ENCODE measurements around the gene SETD1A. TPM values are rescaled to one million over a fixed set of nuclear protein-coding genes. Genes with fewer than 3 reads are reported as not detected.

The SETD1A gene
- total RNA-seq, 1 donor from 2014 or later: 8.3 TPM

DNA sequence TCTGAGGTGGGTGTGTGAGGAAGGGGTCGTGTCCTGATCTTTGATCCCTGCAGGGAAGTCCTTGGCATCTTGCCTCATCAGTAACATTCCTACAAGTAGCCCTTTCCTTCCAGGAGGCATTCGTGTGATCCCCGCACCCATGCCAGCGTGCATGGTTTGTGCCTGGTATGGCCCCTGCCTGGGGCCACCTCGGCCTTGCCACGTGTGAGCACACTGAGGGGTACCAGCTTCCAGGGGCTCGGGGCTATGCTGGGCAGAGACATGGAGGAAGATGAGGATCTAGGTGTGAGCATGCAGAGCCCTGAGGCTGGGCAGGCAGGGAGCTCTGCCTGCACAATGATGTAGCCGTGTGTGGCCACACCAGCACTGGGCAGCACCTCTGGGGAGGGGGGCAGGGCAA, 33.5 kb downstream of the SETD1A start:
- H3K27ac ChIP-seq: no peak overlapping the region
- H3K4me1 ChIP-seq: peaks cover 0 to 1% of the 10 kb centered on the region in 2 donors
- intact Hi-C loops (cut with DNase I): no loop called here
- DNase-seq (ENCODE audit: low spot score in 2 of 2): no peak
- H3K27me3 ChIP-seq: no peaks in the 10 kb centered on the region
- H3K9me3 ChIP-seq: no peaks in the 10 kb centered on the region
- no peaks in the 10 kb centered on the region for H3K36me3 ChIP-seq
- TF ChIP-seq, protein P1, sequence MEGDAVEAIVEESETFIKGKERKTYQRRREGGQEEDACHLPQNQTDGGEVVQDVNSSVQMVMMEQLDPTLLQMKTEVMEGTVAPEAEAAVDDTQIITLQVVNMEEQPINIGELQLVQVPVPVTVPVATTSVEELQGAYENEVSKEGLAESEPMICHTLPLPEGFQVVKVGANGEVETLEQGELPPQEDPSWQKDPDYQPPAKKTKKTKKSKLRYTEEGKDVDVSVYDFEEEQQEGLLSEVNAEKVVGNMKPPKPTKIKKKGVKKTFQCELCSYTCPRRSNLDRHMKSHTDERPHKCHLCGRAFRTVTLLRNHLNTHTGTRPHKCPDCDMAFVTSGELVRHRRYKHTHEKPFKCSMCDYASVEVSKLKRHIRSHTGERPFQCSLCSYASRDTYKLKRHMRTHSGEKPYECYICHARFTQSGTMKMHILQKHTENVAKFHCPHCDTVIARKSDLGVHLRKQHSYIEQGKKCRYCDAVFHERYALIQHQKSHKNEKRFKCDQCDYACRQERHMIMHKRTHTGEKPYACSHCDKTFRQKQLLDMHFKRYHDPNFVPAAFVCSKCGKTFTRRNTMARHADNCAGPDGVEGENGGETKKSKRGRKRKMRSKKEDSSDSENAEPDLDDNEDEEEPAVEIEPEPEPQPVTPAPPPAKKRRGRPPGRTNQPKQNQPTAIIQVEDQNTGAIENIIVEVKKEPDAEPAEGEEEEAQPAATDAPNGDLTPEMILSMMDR (IDR thresholded peaks at IDR 0.05): no peak
- H3K4me3 ChIP-seq: no peak overlapping the region

- TF ChIP-seq, protein P1 (IDR thresholded peaks at IDR 0.05): no peak
- Histone ChIP-seq H3K4me3 (no peak overlapping the region), H3K36me3 (no peaks in the 10 kb centered on the region), H3K9me3 (no peaks in the 10 kb centered on the region), H3K4me1 (peaks cover under 1 to 8% of the 10 kb centered on the region in 2 donors), H3K27ac (no peak overlapping the region), H3K27me3 (no peaks in the 10 kb centered on the region)
- DNase-seq (ENCODE audit: low spot score in 2 of 2): no peak
- intact Hi-C loops (cut with DNase I): no loop called here
Measured at GRCh38 chr16:30992276-30992780, 34.8 kb downstream of the SETD1A start.

GRCh38 chr16:30992931-30993816, 35.6 kb downstream of the SETD1A start:
- Histone ChIP-seq H3K9me3 (no peaks in the 10 kb centered on the region), H3K27me3 (no peaks in the 10 kb centered on the region), H3K4me3 (no peak overlapping the region), H3K27ac (no peak overlapping the region), H3K4me1 (peaks cover 9 to 16% of the 10 kb centered on the region in 2 donors), H3K36me3 (no peaks in the 10 kb centered on the region)
- intact Hi-C loops (cut with DNase I): no loop called here
- no peak for DNase-seq (ENCODE audit: low spot score in 2 of 2)
- TF ChIP-seq, protein P1 (IDR thresholded peaks at IDR 0.05): no peak

DNA sequence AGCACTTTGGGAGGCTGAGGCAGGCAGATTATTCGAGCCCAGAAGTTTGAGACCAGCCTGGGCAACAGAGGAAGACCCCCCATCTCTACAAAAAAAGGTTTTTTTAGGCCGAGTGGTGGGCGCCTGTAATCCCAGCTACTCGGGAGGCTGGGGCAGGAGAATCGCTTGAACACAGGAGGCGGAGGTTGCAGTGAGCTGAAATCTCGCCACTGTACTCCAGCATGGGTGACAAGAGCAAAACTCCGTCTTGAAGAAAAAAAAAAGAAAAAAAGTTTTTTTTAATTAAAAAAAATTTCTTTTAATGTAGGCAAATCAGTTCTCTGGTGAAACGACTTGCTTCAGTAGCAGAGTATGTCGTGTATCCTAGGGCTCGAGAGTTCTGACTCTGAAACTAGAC, 38.4 kb downstream of the SETD1A start:
- no peak for DNase-seq (ENCODE audit: low spot score in 2 of 2)
- no peaks in the 10 kb centered on the region for H3K9me3 ChIP-seq
- H3K36me3 ChIP-seq: no peaks in the 10 kb centered on the region
- H3K4me3 ChIP-seq: no peak overlapping the region
- TF ChIP-seq, protein P1 (IDR thresholded peaks at IDR 0.05): no peak
- peak overlapping the region in 1 of 2 donors; percentile 90 for H3K27ac ChIP-seq
- intact Hi-C loops (cut with DNase I): loop anchor here (2.0 to 5.0 kb wide), 4 partner anchors 39 to 876 kb away; partner anchors contain the start of genes SETD1A, VKORC1, ZNF267 and ZNF646
- H3K27me3 ChIP-seq: no peaks in the 10 kb centered on the region
- peaks cover 9 to 27% of the 10 kb centered on the region in 2 donors for H3K4me1 ChIP-seq

- Histone ChIP-seq H3K4me3 (peak overlapping the region; percentile 65 to 78), H3K36me3 (no peaks in the 10 kb centered on the region), H3K27ac (peak overlapping the region; percentile 90 to 94), H3K9me3 (no peaks in the 10 kb centered on the region), H3K4me1 (peaks cover 9 to 27% of the 10 kb centered on the region in 2 donors), H3K27me3 (no peaks in the 10 kb centered on the region)
- TF ChIP-seq, protein P1 (IDR thresholded peaks at IDR 0.05): no peak
- intact Hi-C loops (cut with DNase I): loop anchor here (2.0 to 5.0 kb wide), 4 partner anchors 39 to 876 kb away; partner anchors contain the start of genes SETD1A, VKORC1, ZNF267 and ZNF646
- no peak for DNase-seq (ENCODE audit: low spot score in 2 of 2)
Measured at GRCh38 chr16:30996324-30996984, 38.9 kb downstream of the SETD1A start.
